HepG2 (cell line): ENCODE measurements around the gene TAS1R1. TPM values are rescaled to one million over a fixed set of nuclear protein-coding genes. Genes with fewer than 3 reads are reported as not detected.

ENCODE experiments used
- AKAP8 ChIP-seq: sonication (generic); formaldehyde crosslinking; IDR thresholded peaks from 2 replicates; pipeline ENCODE4 v1.5.1; 2020; ENCODE audit warnings: mild to moderate bottlenecking, missing genetic modification reagents
- DNMT3B ChIP-seq: conservative IDR thresholded peaks from 2 replicates; pipeline ENCODE4 v1.6.1; 2016; ENCODE audit warnings: missing biosample characterization, control low read depth
- EED ChIP-seq: sonication (generic); formaldehyde crosslinking; IDR thresholded peaks from 2 replicates; pipeline ENCODE4 v1.5.0; 2020; ENCODE audit warnings: mild to moderate bottlenecking, missing genetic modification reagents
- KDM2A ChIP-seq: sonication (generic); formaldehyde crosslinking; IDR thresholded peaks from 2 replicates; pipeline ENCODE4 v1.4.0; 2020; ENCODE audit warnings: low read depth, missing genetic modification reagents, borderline replicate concordance
- NCOA2 ChIP-seq: sonication (generic); formaldehyde crosslinking; IDR thresholded peaks from 2 replicates; pipeline ENCODE4 v1.8.0; 2022; ENCODE audit warnings: inconsistent platforms
- NFIC ChIP-seq: IDR thresholded peaks from 2 replicates; pipeline ENCODE4 v1.6.1; 2012; ENCODE audit warnings: mild to moderate bottlenecking, low read length, inconsistent platforms
- PHF8 ChIP-seq: sonication (generic); formaldehyde crosslinking; IDR thresholded peaks from 2 replicates; pipeline ENCODE4 v1.5.0; 2020; ENCODE audit warnings: missing genetic modification reagents
- POLR2AphosphoS2 ChIP-seq: IDR thresholded peaks from 2 replicates; pipeline ENCODE4 v1.6.1; 2011; ENCODE audit warnings: low read depth, low read length, improper control_type of control experiment
- SAP130 ChIP-seq: IDR thresholded peaks from 2 replicates; pipeline ENCODE4 v1.6.1; 2016; ENCODE audit warnings: low read depth
- SIN3A ChIP-seq: IDR thresholded peaks from 2 replicates; pipeline ENCODE4 v1.6.1; 2011; ENCODE audit warnings: low read depth, mild to moderate bottlenecking, control low read depth, low read length, borderline replicate concordance
- SRY ChIP-seq: sonication (generic); formaldehyde crosslinking; IDR thresholded peaks from 2 replicates; pipeline ENCODE4 v1.8.0; 2022; ENCODE audit warnings: mild to moderate bottlenecking, missing genetic modification reagents
- TBL1XR1 ChIP-seq: fragments of 150-350 bp; IDR thresholded peaks from 2 replicates; pipeline ENCODE4 v1.6.1; 2014; ENCODE audit warnings: borderline replicate concordance, low read length; ENCODE audit not compliant: partially characterized antibody
- ZBTB21 ChIP-seq: sonication (generic); formaldehyde crosslinking; IDR thresholded peaks from 2 replicates; pipeline ENCODE4 v1.4.0; 2020; ENCODE audit warnings: missing genetic modification reagents
- ZFX ChIP-seq: sonication (generic); formaldehyde crosslinking; IDR thresholded peaks from 2 replicates; pipeline ENCODE4 v1.4.0; 2020; ENCODE audit warnings: mild to moderate bottlenecking, low read depth, missing genetic modification reagents, moderate library complexity
- ZNF430 ChIP-seq: sonication (generic); formaldehyde crosslinking; IDR thresholded peaks from 2 replicates; pipeline ENCODE4 v1.9.0; 2021; ENCODE audit warnings: mild to moderate bottlenecking, missing genetic modification reagents
- ZNF562 ChIP-seq: sonication (generic); formaldehyde crosslinking; IDR thresholded peaks from 2 replicates; pipeline ENCODE4 v1.8.0; 2022; ENCODE audit warnings: missing genetic modification reagents, borderline replicate concordance
- ZNF891 ChIP-seq: sonication (generic); formaldehyde crosslinking; IDR thresholded peaks from 2 replicates; pipeline ENCODE4 v1.5.0; 2020; ENCODE audit warnings: mild to moderate bottlenecking, missing genetic modification reagents
- polyA plus RNA-seq, 8 experiments: library from polyadenylated mRNA; depleted of rRNA in 3 of 8; stranded (reverse) in 7 of 8; unstranded in 1 of 8; fragments of >200 nt; fragmentation: Illumina TruSeq in 4 of 8; extraction: Trizol in 4 of 8; gene quantifications; 2 replicates each; pipeline versions ENCODE4 v1.2.1 to v1.2.3, GENCODE V29; 2011 to 2016; ENCODE audit warnings: low read depth in 4 of 8, missing spikeins in 1 of 8, mixed read lengths in 1 of 8; ENCODE audit not compliant: insufficient read depth in 1 of 8
- total RNA-seq, 5 experiments: library from RNA; depleted of rRNA; stranded (reverse); fragments of >200 nt; fragmentation: Illumina TruSeq; extraction: Trizol; gene quantifications; 2 replicates each; pipeline ENCODE4 v1.2.3, GENCODE V29; 2016; ENCODE audit warnings: low read depth in 1 of 5
- TF ChIP-seq, protein P1 (sequence below): conservative IDR thresholded peaks from 2 replicates; pipeline ENCODE4 v1.6.1; 2018; ENCODE audit warnings: missing genetic modification reagents
- TF ChIP-seq, protein P2 (sequence below): sonication (generic); formaldehyde crosslinking; IDR thresholded peaks from 2 replicates; pipeline ENCODE4 v1.5.1; 2020; ENCODE audit warnings: mild to moderate bottlenecking, missing genetic modification reagents, moderate library complexity
- TF ChIP-seq, protein P3 (sequence below): sonication (generic); formaldehyde crosslinking; IDR thresholded peaks from 2 replicates; pipeline ENCODE4 v1.4.0; 2020; ENCODE audit warnings: mild to moderate bottlenecking, missing genetic modification reagents
- TF ChIP-seq, protein P4 (sequence below): sonication (generic); formaldehyde crosslinking; IDR thresholded peaks from 2 replicates; pipeline ENCODE4 v1.5.0; 2020; ENCODE audit warnings: mild to moderate bottlenecking, missing genetic modification reagents
- TF ChIP-seq, protein P5 (sequence below): sonication (generic); formaldehyde crosslinking; IDR thresholded peaks from 2 replicates; pipeline ENCODE4 v1.5.0; 2020; ENCODE audit warnings: mild to moderate bottlenecking, missing genetic modification reagents, moderate library complexity

TAS1R1 gene
- total and polyA plus RNA-seq, 2 of the 13 experiments (the other 11 are each of a cell fraction or from before 2014, with no cell fraction given) = 1.4 to 1.6 TPM

DNA sequence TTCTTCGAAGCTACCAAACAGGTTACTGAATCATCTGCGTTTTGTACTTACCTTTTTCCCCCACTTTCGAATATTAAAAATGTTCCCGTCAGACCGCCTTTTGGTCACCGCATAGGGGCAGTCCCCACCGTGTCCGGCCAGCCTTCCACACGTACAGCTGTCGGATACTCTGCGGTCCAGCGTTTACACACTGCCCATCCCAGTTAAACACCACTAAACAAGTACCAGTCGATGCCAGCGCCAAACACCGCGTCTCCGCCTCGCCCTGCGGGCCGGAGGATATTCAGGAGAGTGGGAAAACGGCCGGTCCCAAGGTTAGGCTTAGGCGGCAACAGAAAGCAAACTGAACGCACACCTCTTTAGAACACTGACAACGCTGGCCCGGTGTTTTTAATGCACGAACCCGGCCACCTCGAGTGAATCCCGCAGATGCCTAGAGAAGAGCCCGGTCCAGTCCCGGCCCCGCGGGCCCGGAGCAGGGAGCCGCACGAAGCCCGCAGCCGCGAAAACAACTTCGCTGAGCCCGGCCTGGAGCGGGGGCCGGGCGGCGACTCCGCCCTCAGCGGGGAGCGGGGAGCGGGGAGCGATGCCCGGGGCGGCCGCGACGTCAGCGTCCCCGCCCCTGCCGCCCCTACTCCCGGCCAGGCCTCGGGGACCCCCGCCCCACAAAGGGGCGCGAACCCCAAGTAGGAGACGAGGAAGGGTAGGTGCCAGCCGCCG lies 57.7 kb downstream of the TAS1R1 start (continued):
- TF ChIP-seq, protein P1, sequence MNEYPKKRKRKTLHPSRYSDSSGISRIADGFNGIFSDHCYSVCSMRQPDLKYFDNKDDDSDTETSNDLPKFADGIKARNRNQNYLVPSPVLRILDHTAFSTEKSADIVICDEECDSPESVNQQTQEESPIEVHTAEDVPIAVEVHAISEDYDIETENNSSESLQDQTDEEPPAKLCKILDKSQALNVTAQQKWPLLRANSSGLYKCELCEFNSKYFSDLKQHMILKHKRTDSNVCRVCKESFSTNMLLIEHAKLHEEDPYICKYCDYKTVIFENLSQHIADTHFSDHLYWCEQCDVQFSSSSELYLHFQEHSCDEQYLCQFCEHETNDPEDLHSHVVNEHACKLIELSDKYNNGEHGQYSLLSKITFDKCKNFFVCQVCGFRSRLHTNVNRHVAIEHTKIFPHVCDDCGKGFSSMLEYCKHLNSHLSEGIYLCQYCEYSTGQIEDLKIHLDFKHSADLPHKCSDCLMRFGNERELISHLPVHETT (CRISPR knock-in tag) = no peak
- TF ChIP-seq DNMT3B (CRISPR knock-in tag) (no peak), SIN3A (0 out of 2 replicates have a peak, but pooled peaks have one; percentile 17), SAP130 (peak; percentile 57; the same call in 1 of the 2 replicates), PHF8 (CRISPR knock-in tag) (peak; percentile 60), KDM2A (CRISPR knock-in tag) (peak; percentile 34; the same call in 1 of the 2 replicates), ZNF891 (peak; percentile 32; the same call in 1 of the 2 replicates), POLR2AphosphoS2 (no peak), TBL1XR1 (no peak), ZNF562 (CRISPR knock-in tag) (no peak), NFIC (no peak), ZFX (CRISPR knock-in tag) (peak; percentile 68; the same call in 1 of the 2 replicates), SRY (CRISPR knock-in tag) (peak; percentile 52; the same call in 1 of the 2 replicates), NCOA2 (CRISPR knock-in tag) (no peak), ZNF430 (CRISPR knock-in tag) (0 out of 2 replicates have a peak, but pooled peaks have one; percentile 53), ZBTB21 (CRISPR knock-in tag) (no peak), EED (no peak), AKAP8 (no peak; the same call in 1 of the 2 replicates)
- TF ChIP-seq, protein P2, sequence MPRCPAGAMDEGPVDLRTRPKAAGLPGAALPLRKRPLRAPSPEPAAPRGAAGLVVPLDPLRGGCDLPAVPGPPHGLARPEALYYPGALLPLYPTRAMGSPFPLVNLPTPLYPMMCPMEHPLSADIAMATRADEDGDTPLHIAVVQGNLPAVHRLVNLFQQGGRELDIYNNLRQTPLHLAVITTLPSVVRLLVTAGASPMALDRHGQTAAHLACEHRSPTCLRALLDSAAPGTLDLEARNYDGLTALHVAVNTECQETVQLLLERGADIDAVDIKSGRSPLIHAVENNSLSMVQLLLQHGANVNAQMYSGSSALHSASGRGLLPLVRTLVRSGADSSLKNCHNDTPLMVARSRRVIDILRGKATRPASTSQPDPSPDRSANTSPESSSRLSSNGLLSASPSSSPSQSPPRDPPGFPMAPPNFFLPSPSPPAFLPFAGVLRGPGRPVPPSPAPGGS = no peak
- TF ChIP-seq, protein P3, sequence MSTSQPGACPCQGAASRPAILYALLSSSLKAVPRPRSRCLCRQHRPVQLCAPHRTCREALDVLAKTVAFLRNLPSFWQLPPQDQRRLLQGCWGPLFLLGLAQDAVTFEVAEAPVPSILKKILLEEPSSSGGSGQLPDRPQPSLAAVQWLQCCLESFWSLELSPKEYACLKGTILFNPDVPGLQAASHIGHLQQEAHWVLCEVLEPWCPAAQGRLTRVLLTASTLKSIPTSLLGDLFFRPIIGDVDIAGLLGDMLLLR (CRISPR knock-in tag) = 0 out of 2 replicates have a peak, but pooled peaks have one; percentile 43
- TF ChIP-seq, protein P4, sequence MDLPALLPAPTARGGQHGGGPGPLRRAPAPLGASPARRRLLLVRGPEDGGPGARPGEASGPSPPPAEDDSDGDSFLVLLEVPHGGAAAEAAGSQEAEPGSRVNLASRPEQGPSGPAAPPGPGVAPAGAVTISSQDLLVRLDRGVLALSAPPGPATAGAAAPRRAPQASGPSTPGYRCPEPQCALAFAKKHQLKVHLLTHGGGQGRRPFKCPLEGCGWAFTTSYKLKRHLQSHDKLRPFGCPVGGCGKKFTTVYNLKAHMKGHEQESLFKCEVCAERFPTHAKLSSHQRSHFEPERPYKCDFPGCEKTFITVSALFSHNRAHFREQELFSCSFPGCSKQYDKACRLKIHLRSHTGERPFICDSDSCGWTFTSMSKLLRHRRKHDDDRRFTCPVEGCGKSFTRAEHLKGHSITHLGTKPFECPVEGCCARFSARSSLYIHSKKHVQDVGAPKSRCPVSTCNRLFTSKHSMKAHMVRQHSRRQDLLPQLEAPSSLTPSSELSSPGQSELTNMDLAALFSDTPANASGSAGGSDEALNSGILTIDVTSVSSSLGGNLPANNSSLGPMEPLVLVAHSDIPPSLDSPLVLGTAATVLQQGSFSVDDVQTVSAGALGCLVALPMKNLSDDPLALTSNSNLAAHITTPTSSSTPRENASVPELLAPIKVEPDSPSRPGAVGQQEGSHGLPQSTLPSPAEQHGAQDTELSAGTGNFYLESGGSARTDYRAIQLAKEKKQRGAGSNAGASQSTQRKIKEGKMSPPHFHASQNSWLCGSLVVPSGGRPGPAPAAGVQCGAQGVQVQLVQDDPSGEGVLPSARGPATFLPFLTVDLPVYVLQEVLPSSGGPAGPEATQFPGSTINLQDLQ = 0 out of 2 replicates have a peak, but pooled peaks have one; percentile 24
- TF ChIP-seq, protein P5, sequence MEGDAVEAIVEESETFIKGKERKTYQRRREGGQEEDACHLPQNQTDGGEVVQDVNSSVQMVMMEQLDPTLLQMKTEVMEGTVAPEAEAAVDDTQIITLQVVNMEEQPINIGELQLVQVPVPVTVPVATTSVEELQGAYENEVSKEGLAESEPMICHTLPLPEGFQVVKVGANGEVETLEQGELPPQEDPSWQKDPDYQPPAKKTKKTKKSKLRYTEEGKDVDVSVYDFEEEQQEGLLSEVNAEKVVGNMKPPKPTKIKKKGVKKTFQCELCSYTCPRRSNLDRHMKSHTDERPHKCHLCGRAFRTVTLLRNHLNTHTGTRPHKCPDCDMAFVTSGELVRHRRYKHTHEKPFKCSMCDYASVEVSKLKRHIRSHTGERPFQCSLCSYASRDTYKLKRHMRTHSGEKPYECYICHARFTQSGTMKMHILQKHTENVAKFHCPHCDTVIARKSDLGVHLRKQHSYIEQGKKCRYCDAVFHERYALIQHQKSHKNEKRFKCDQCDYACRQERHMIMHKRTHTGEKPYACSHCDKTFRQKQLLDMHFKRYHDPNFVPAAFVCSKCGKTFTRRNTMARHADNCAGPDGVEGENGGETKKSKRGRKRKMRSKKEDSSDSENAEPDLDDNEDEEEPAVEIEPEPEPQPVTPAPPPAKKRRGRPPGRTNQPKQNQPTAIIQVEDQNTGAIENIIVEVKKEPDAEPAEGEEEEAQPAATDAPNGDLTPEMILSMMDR (CRISPR knock-in tag) = peak; percentile 14; the same call in 1 of the 2 replicates
